SK-MEL-5 (cell line): ENCODE results near the gene NRG2. TPM values are rescaled to one million over a fixed set of nuclear protein-coding genes. Genes with fewer than 3 reads are reported as not detected.

Experiments
- small RNA-seq, 2 experiments: library from RNA; depleted of rRNA; stranded (forward); fragments of <200 nt; gene quantifications; one replicate each; pipeline ENCODE3, GENCODE V24; 2014
- total RNA-seq: library from RNA; depleted of rRNA; stranded (reverse); fragments of >200 nt; shearing (Covaris generic); gene quantifications from 2 replicates; pipeline ENCODE4 v1.2.3, GENCODE V29; 2014; rRNA removed

The NRG2 gene
- total RNA-seq, 1 experiment from 2014 or later: 7.8 TPM

Small RNAs within 50 kb of the gene (small RNA-seq; reads per million reads assigned to genes)
- 0 reads per million in 2 experiments for gene RF00019

Other genes with a start within 250 kb of the NRG2 start
- 0.08 TPM in 2 replicates for gene PSD2, start 247.5 kb downstream of the NRG2 start, total RNA-seq
- 8.0 and 9.6 TPM in 2 replicates for gene PURA, start 70.8 kb upstream of the NRG2 start, total RNA-seq
- 1.9 and 2.0 TPM in 2 replicates for gene IGIP, start 82.6 kb upstream of the NRG2 start, total RNA-seq
- 182 and 186 TPM in 2 replicates for gene CYSTM1, start 131.9 kb upstream of the NRG2 start, total RNA-seq